Transverse colon (tissue), 4 donors: ENCODE measurements around the gene MBOAT1.

Experiments
- CTCF ChIP-seq, 5 experiments: fragments of 200-600 bp in 3 of 5; fragments of 450-650 bp in 2 of 5; sonication (generic) in 3 of 5; IDR thresholded peaks; 1 replicate in 2 of 5; 2 replicates in 3 of 5; pipeline ENCODE4 v1.5.1; 2016 to 2017; ENCODE audit warnings: antibody characterized with exemption in 5 of 5, inconsistent platforms in 3 of 5, mild to moderate bottlenecking in 2 of 5, moderate library complexity in 1 of 5
- EP300 ChIP-seq: sonication (generic); formaldehyde crosslinking; IDR thresholded peaks from one replicate; pipeline ENCODE4 v1.6.1; 2017; ENCODE audit warnings: antibody characterized with exemption, low read depth
- POLR2A ChIP-seq: fragments of 450-650 bp; IDR thresholded peaks from one replicate; pipeline ENCODE4 v1.6.1; 2016; ENCODE audit warnings: antibody characterized with exemption, mild to moderate bottlenecking, moderate library complexity
- POLR2AphosphoS5 ChIP-seq, 3 donors: sonication (generic); formaldehyde crosslinking; IDR thresholded peaks; one replicate each; pipeline ENCODE4 v1.6.1; 2016; ENCODE audit warnings: antibody characterized with exemption in 3 of 3

GRCh38 chr6:20169786-20170185, 42.5 kb downstream of the MBOAT1 start:
- no peak for TF ChIP-seq CTCF (IDR thresholded peaks at IDR 0.05)
- no peak for TF ChIP-seq POLR2AphosphoS5 (IDR thresholded peaks at IDR 0.05)
- no peak for TF ChIP-seq EP300
- TF ChIP-seq POLR2A, result no peak
